ENCODE results near the gene DEDD2.

DEDD2 gene

GRCh38 chr19:42198676-42199439 is 18.6 kb downstream of the DEDD2 start:
- no peak for DNase-seq

DNA sequence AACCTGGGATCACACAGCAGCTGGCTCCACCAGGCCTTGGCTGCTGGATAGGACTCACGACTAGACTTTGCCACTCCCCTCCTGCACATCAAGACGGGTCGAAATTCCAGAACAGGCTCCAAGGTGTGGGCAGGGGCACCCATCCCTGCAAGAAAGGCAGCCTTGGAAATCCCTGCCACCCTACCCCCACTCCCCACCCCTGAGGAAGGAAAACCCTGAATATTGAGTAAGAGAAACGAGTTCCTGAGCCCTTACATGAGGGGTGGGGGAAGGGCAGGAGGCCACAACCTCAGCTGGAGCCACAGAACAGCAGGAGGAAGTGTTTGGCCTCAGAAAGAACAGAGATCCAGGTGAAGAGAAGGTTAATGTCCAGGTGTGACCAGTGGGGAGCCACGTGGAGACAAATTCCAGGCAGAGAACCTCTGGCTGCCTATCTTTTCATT is 20.1 kb downstream of the DEDD2 start:
- peak in 2 of 4 experiments; percentile 57 to 59 for DNase-seq

DNA sequence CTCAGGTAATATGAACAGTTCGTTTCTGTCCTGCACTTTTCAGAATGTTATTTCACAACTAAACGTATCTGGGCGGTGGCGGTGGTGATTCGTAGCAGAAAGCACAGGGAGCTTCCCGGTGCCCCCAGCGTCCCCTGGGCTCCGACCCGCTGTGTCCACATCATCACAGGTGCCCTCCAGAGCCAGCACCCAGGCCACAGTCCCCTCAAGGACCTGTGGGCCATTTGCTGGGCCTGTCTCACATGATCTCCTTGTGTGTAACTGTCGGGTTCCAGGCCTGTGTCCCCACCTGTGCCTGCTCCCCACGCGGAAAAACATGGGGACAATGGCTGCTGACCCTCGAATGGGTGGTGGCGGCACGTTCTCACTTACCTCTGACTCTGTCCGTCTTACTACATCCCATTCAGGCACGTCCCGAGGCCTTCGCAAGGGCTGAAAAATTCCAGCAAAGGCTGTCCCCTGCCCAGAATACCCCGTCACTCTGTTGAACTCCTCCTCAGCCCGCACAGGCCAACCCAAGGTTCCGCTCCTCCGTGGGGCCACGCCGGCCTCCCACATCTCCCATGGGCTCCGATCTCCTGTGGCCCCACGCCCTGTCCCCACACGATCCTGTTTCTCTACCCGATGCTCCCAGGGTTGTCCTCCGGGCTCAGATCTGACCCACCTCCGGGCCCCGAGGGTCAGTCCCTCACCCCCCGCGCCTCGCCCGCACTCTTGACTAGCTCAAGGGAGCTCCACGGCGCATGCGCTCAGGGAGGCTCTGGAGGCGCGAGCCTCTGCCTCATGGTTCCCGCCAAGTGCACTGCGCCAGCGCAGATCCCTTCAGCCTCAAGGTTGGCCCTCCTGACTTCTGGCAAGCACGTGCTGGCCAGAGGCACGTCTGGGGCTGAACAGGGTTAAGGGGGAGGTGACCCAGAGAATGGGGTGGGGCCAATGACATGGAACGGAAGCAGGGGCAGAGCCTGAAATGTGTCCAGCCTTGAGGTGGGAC is 21.2 kb downstream of the DEDD2 start:
- DNase-seq: no peak

GRCh38 chr19:42193706-42194105 is 23.8 kb downstream of the DEDD2 start:
- no peak for DNase-seq

GRCh38 chr19:42193294-42193693 is 24.2 kb downstream of the DEDD2 start:
- DNase-seq: no peak

- DNase-seq: peak; percentile 54 to 82 (median 66)
Measured at GRCh38 chr19:42191855-42192254, 25.6 kb downstream of the DEDD2 start.

- DNase-seq: no peak
Measured at GRCh38 chr19:42191330-42191729, 26.1 kb downstream of the DEDD2 start.

DNA sequence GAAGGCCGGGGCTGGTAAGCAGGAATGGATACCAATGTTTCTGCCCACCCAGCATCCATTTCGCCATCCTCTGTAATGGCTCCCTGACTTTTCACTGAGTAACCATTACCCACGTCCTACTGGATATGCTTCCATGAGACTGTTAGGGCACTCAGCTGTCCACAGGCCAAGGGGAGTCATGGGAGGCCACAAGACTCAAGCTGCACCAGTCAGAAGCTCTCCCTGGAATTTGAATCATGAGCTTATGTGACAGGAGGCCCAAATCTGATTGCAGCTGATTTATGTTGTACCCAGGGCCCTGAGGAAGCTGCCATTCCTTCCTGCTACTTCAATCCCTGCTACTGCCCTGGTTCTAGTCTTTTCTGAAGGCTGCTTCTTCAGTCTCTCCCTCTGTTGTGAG is 28.3 kb downstream of the DEDD2 start:
- DNase-seq: no peak

GRCh38 chr19:42188665-42189064 is 28.8 kb downstream of the DEDD2 start:
- DNase-seq: no peak

DNA sequence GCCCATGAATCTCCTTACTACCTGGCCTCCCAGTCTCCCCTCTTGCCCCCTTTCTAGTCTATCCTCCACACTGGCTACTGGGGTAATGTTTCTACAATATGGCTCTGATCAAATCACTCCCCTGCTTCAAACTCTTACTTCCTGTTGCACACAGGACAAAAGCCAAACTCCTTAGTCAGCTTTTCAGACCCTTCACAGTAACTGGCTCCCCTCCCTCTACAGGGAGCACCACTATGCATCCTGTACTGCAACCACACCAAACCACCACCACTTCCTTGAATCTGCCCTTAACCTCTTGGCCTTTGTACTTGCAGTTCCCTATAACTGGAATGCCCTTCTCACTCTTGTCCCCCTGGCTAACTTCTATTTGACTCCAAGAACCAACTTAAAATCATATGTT is 32.2 kb downstream of the DEDD2 start:
- peak; percentile 58 to 81 (median 72) for DNase-seq

DNA sequence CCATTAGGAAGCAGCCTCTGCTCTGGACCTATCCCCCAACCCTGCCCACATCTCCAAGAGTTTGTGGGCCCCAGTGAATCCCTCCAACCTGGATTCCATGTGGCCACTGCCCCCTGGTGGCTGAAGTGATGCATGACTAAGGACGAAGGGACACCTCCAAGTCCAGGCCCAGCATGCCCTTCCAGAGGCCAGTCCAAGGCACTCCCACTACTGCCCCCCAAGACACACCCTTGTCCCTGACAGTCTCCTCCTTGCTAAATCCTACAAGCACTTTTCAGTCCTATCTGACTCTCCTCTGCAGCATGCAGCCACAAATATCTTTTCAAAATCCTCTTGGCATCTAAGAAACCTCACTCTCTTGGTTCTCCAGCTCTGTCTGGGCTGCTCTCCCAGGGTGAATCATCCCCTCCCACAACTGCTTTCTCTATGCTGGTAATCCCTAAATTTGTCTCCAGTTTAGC is 33.0 kb downstream of the DEDD2 start:
- DNase-seq: peak; percentile 83 to 90 (median 88)

- no peak for DNase-seq
Measured at GRCh38 chr19:42178791-42179674, 38.4 kb downstream of the DEDD2 start.

DNA sequence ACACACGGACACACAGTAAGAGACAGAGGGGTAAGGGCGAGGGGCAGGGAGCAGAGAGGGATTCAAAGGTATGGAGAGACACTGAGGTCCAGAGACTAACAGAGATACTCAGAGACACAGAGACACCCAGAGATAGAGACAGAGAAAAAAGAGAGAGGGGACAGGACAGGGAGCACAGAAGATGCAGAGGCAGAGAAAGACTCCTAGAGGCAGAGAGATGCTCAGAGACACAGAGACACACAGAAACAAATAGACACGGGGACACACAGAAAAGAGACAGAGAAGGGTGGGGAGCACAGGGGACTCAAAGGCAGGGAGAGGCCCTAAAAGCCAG is 39.8 kb downstream of the DEDD2 start:
- DNase-seq: no peak

- peak; percentile 60 to 87 (median 71) for DNase-seq
Measured at GRCh38 chr19:42176990-42177685, 40.3 kb downstream of the DEDD2 start.

DNA sequence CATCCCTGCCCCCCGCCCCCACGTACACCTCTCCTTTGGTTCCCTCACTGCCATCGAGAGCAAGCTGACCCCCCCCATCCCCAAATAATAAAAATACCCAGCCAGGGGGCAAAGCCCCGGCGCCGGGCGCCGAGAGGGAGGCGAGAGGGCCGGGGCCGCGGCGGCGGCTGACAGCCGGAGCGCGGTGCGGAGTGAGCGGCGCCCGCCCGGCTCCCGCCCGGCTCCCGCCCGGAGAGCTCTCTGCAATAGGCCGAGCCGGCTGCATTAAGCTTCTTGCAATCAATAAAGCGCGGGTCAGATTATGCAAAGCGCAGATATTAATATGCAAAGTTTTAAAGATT is 40.9 kb downstream of the DEDD2 start:
- DNase-seq: no peak

GRCh38 chr19:42175952-42176648 is 41.4 kb downstream of the DEDD2 start:
- peak in 1 of 4 experiments; percentile 27 for DNase-seq

DNA sequence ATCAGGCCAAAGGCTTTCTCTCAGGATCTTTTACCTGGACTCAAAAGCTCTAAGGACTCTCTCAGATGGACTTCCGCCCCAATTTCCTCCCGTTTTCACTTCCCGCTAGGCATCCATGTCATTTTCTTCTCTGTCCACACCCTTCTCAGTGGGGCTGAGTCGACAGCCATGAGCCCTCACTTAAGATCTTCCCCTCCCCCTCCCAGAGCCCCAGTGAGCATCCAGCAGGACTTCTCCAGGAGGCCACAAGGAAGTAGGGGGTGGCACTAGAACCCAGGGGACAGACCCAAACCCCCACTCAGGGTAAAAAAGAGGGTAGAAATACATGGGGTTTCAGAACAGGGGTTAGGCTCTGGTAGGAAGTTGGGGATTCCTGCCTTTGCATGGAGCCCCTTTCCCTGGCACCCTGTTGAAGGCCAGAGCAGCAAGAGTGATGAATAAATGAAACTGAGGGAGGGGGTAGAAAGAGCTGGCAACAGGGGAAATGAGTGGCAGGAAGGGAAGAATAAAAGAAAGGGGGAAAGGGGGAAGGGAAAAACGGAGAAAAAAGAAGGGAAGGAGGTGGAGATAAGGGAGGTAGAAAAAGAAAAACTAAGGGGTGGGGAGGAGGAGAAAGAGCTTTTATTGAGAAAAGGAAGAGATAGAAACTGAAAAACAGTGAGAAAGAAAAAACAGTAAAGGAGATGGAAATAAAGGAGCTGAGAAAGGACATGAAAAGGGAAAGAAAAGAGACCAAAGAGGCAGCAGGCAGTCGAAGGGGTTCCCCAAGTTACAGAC is 42.3 kb downstream of the DEDD2 start:
- DNase-seq: no peak

GRCh38 chr19:42174188-42174587 is 43.3 kb downstream of the DEDD2 start:
- no peak for DNase-seq

GRCh38 chr19:42173695-42174094 is 43.8 kb downstream of the DEDD2 start:
- DNase-seq: no peak

- DNase-seq: no peak
Measured at GRCh38 chr19:42172261-42172660, 45.2 kb downstream of the DEDD2 start.

All from suppressor macrophage (primary cell).